Urothelium cell line (cell line): Measurements from ENCODE around the gene BMP6.

ENCODE experiments used
- DNase-seq: peaks from one replicate; pipeline ENCODE4 v3.0.0; 2011; ENCODE audit warnings: low spot score, mixed read lengths
- FAIRE-seq: peaks from 2 replicates; lab custom pipeline; 2011; peaks lifted over from hg19 to GRCh38; lab: Jason Lieb, UNC

BMP6 gene

DNA sequence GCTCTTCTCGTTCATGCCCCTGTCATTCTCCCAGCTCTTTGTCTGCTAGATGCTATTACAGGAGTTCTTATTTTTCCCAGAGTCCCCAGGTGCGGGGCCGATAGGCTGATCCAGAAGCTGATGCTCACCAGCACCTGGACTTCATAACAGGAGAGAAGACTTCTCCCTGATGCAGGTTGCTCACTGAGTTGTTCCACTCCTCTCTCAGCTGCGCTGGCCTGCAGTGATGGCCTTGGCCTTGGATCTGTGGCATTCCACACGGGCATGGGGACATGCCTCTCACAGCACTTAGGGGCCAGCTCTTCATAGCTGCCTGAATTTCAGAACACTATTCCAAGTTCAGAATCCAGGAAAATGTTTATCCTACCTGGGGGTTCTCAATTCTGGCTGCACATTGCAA, 191.8 kb downstream of the BMP6 start:
- FAIRE-seq (no peak), DNase-seq (no peak)

DNA sequence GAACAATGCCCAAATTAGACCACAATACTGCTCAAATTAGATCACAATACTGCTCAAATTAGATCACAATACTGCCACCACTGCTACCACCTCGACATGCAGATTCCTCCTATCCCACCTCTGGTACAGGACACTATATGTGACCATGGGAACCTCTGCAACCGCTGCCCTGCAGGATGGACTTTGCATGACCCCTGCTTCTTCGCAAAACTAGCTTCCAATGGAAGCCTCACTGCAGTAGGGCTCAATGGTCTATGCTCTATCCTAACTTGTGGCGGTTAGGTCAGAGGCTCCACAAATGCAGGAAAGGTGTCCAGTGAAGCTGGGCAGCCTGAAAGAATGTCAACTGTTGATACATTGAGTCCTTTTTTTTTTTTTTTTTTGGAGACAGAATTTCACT, 192.5 kb downstream of the BMP6 start:
- DNase-seq (no peak), FAIRE-seq (no peak)

DNA sequence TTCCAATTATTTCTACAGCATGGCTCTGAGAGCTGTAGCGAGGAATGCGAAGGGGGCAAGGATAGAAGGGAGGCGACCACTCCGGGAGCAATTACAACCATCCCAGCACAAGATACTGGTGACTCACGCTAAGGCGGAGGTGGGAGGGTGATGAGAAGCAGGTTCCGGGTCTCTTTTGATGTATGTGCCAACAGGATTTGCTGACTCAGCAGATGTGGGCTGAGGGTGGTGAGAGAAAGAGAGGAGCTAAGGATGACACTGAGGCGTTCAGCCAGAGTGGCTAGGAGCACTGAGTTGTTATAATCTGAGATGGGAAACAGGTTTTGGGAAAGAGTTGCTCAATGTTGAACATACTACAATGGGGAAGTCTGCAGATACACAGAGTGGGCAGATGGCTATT, 194.0 kb downstream of the BMP6 start:
- FAIRE-seq: no peak
- peak; percentile 85 for DNase-seq

DNA sequence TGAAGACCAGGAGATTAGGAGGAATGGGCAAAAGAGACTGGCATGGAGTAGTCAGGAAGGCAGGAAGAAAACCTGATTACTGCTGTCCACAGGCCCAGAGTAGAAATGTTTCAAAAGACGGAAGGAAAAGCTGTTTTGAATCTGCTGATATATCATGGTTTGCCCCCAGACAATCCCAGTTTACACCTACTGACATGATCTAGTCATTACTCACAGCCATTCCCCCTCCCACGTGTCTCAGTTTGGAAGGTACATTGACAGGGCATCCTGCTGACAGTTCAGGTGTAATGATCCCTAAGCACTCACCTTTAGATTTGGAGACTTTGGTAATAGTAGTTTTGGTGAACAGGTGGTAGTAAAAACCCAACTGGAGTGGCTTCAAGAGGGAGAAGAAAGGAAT, 194.5 kb downstream of the BMP6 start:
- DNase-seq (no peak), FAIRE-seq (no peak)

DNA sequence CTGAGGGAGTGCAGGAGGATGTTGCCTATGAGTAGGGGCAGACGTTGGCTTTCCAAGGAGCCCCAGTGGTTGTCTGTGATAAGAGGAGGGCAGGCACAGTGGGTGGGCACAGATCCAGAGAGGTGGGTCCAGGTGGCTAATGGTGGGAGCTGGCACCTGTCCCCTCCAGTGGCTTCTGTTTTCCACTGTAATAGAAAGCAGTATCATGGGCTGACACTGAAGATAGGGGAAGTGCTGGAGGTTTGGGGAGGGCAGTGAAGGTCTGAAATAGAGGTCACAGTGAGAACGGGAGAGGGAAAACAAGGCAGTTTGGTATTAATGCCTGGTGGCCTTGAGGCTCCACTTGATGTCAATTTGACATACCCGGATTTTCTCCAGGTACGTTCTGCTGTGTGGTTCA, 195.1 kb downstream of the BMP6 start:
- no peak for FAIRE-seq
- no peak for DNase-seq

DNA sequence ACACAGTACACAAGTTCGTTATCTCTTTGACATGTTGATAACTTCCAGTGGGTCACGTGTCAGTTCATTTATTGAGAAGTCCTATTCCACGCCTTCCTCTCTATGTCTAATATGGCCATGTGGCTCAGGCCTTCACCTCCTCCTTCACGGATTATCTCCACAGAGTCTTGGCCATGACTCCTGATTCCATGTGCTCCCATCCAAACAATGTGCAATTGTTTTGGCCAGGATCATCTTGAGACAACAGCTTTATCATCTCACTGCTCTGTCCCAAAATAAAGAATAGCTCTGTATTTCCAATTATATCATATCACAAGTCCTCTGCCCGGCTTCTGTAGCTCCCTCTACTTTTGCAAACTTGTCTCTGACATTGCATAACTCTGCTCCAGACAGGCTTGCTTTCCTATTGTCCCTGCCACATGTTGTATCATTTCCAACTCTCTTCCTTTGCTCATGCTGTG, 195.8 kb downstream of the BMP6 start:
- DNase-seq (no peak), FAIRE-seq (no peak)

DNA sequence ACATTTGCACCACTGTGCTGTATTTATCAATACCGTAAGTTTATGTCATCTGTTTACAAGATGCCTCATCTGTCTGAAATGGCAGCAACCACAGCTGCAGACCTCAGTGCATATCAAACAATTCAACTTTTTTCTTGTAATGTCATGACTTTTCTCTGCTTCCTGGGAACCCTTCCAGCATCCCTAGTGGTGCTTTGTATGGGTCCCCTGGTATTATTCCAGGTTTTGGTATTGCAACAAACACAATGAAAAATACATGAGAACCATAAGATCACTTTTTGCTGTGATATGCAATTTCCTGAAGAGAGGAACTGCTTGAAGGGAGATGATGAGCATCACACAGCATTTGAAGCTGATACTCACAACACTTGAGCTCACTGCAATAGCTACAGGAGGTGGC, 196.7 kb downstream of the BMP6 start:
- FAIRE-seq: no peak

DNA sequence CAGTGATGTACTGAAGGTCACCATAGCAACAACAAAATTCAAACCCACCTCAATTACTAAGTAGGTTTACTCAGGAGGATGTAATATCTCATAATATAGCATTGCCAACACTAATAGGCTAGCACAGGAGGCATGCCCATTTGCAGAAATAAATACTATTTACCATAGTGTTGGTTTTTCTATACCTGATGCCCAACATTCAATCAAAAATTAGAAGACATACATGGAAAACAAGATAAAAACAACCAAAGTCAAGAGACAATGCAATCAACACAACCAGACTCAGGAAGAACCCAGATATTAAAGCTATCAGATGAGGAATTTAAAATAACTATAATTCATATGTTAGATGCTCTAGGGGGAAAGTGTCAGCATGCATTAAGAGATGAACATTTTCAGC, 199.0 kb downstream of the BMP6 start:
- no peak for DNase-seq
- FAIRE-seq: no peak

More for the DNA sequence above, 196.7 kb downstream of the BMP6 start:
- DNase-seq: no peak
